Measurements from ENCODE around the gene PIEZO2.
A peak's percentile ranks its signal among the peaks of the same experiment; 100 is the strongest.

PIEZO2 gene

DNA sequence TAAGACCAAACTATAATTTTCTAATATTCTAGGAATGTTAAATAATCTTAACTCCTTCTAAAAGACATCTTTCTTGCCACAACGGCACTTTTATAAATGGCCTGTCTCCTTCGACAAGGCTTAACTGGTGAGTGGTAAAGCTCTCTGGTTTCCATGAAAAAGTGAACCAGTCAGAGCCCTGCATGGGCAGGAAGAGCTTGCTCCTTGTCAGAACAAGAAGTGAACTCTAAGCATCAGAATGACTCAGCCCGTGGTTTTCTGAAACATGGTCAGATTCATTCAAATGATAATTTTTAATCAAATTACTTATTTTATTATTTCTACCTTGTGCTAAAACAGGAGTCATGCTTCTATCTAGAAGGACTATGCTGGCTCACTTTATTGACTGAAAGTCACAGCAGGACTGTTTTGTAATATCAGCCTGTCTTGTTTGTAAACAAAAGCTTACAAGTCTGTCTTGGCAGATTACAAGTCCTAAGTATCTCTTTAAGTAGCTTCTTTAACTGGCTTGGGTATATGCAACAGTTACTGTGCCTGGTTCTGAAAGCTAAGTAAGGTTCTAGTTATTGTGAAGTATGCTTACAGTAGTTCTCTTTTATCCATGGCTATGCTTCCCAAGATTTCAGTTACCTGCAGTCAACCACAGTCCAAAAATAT is 378.2 kb downstream of the PIEZO2 start:
- peak; percentile 46 to 56 (median 48) for DNase-seq

DNA sequence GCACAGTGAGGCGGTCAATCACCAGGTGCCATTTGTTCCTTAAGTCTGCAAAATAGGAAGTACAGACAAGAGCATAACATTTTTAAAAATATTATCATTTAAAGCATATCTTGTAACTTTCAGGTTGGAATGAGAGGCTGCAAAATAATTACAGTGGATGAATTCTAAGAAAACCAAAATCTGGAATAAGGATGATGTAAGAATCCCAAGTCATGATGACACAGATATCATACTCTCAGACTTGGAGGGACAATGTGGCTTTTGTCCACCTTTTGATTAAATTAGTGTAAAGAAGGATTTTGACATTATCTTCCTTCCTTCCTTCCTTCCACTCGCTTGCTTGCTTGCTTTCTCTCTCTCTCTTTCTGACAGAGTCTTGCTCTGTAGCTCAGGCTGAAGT is 379.1 kb downstream of the PIEZO2 start:
- no peak for DNase-seq

GRCh38 chr18:10768221-10768620 is 381.1 kb downstream of the PIEZO2 start:
- DNase-seq: no peak

GRCh38 chr18:10767658-10768057 is 381.7 kb downstream of the PIEZO2 start:
- DNase-seq: no peak

DNA sequence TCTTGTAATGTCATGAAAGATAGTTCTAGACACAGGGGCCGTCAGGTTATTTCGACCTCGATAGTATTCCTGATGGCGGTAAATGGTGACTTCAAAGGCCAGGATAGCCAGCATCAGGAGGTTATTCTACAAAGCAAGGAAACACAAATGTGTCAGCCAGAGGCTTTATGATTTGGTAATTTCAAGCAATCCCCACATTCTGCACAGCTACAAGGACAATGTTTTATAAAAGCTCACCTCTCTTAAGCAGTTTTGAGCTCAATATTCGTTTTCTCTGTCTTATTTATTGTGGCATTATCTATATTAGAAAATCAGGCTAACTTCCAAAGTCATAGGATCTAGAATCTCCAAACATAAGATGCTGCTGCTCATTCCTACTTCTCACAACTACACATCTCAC is 388.4 kb downstream of the PIEZO2 start:
- DNase-seq: no peak

GRCh38 chr18:10759241-10759640 is 390.1 kb downstream of the PIEZO2 start:
- DNase-seq: no peak

GRCh38 chr18:10757946-10758345 is 391.4 kb downstream of the PIEZO2 start:
- no peak for DNase-seq

GRCh38 chr18:10757349-10757748 is 392.0 kb downstream of the PIEZO2 start:
- DNase-seq: no peak

GRCh38 chr18:10755855-10756254 is 393.5 kb downstream of the PIEZO2 start:
- DNase-seq: no peak

DNA sequence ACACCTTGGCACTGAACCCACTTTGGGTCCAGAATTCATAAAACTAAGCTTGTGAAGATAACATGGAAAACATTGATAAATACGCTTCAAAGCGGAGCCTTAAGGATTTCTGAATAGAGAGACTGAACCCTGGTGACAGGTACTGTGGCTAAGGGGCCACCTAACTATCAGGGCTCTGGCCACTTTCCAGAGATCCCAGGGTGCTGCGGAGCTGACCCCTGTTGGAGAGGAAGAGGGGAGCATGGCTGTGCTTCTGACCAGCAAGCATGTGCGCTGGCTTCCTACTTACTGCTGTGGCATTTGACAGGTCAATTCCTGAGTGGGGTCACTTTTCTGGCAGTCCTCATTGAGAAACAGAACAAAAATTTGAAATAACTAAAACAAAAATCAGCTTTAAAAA is 395.2 kb downstream of the PIEZO2 start:
- DNase-seq: no peak

DNA sequence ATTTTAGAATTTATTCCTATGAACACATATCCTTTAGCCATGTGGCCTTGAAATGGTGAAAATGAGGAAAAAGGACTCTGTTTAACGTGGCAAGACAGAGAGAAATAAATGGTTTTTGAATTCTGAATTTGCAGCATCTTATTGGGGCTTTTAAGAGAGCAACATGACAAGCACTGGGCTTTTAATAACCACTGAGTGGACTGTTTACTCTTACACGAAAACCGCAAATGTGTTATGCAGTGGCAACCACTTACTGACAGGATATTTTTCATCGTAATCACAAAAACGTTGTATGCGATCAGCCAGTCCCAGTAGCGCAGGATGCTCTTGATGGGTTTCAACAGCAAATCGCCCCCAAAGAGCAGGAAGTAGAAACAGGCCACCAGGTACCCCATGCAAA is 397.0 kb downstream of the PIEZO2 start:
- no peak for DNase-seq

GRCh38 chr18:10751653-10752052 is 397.7 kb downstream of the PIEZO2 start:
- no peak for DNase-seq

GRCh38 chr18:10750191-10751035 is 399.0 kb downstream of the PIEZO2 start:
- DNase-seq: no peak

DNA sequence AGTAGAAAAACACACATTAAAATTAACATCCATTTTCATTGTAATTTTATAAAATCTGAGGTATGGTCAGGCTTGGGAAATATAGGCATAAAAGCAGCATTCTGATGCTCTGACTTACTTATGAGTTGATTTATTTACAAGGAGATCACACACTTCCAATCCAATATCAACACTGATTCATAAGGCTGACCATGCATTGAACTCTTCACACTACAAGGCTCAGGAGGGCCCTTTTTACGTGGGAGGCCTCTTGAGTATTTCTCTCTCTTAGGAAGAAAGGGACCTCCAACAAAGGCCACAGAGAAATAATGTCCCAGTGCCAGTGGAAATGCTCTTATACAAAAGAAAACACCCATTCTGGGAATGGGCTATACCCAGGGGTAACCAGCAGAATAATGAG is 400.7 kb downstream of the PIEZO2 start:
- DNase-seq: no peak

DNA sequence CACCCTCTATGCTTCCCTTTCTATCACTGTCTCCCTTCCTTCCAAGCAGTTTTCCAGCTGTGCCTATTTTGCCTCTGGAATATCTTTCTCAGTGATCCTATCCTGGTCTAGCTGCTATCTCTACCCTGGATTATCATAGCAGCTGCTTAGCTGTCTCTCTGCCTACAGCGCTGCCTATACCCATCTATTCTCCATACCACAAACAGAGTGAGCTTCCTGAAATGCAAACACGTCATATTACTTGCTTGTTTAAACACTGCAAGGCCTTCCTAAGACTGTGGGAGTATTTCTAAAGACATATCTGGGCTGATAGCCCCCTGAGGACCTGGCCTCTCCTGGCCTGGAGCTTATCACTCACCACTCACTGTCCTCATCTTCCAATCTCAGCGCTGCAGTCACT is 403.4 kb downstream of the PIEZO2 start:
- no peak for DNase-seq

DNA sequence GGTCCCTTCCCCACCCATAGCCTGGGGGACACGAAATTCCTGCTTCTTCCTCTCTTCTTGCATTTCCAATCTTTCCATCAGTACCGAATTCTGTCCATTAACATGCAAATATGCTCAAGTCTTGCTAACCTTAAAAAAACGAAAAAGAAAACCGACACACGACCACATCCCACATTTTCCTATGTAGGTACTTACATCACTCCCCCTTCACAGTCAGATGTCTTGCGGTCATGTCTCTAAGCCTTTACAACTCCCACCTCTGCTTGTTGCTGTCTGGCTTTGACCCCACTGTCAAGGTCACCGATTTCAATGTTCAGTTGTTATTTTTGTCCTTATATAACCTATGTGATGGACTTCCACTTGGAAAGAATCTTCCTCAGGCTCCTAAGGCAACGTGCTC is 404.1 kb downstream of the PIEZO2 start:
- no peak for DNase-seq

GRCh38 chr18:10743766-10744165 is 405.6 kb downstream of the PIEZO2 start:
- peak; percentile 42 to 57 (median 50) for DNase-seq

GRCh38 chr18:10739152-10739551 is 410.2 kb downstream of the PIEZO2 start:
- peak in 1 of 3 donors; percentile 7 for DNase-seq

- DNase-seq: no peak
Observed at GRCh38 chr18:10736984-10737383, 412.4 kb downstream of the PIEZO2 start.

GRCh38 chr18:10732990-10733389 is 416.4 kb downstream of the PIEZO2 start:
- no peak for DNase-seq

DNA sequence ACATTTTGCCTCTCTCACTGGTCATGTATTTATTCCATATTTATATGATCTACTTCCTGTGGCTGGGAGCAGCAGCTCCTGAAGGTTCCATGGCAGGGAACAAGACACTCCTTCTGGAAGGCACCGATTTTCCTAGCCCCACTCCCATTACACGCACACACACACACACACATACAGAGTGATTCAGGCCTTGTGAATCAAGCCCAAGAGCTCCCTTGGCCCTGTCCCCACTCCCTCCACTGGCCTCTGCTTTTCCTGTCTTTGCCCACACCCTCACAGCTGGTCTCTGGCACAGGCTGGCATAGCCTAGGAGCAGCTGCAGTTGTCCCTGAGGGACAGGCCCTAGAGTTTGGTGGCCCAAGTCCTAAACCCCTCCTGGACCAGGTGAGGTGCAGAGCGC is 421.9 kb downstream of the PIEZO2 start:
- DNase-seq: no peak

- DNase-seq: peak in 1 of 3 donors; percentile 9
Observed at GRCh38 chr18:10726198-10727068, 422.9 kb downstream of the PIEZO2 start.

GRCh38 chr18:10724666-10725065 is 424.7 kb downstream of the PIEZO2 start:
- DNase-seq: no peak

All from suppressor macrophage treated with lipopolysaccharide for 1 hour (primary cell).